GM12892 (cell line): ENCODE measurements around the gene RP9.
A peak's percentile ranks its signal among the peaks of the same experiment; 100 is the strongest.

ENCODE experiments used
- DNase-seq: peaks from one replicate; pipeline ENCODE4 v3.0.0; 2011; ENCODE audit not compliant: insufficient read length
- FAIRE-seq: peaks from 2 replicates; lab custom pipeline; 2011; peaks lifted over from hg19 to GRCh38; lab: Jason Lieb, UNC
- POLR2A ChIP-seq: IDR thresholded peaks from 2 replicates; pipeline ENCODE4 v1.6.1; 2011; ENCODE audit warnings: low read depth, low read length, control low read depth
- POLR2AphosphoS5 ChIP-seq: IDR thresholded peaks from 2 replicates; pipeline ENCODE4 v1.6.1; 2011; ENCODE audit warnings: low read depth, low read length, control low read depth
- TAF1 ChIP-seq: IDR thresholded peaks from 2 replicates; pipeline ENCODE4 v1.6.1; 2011; ENCODE audit warnings: low read depth, mild to moderate bottlenecking, control low read depth, low read length, borderline replicate concordance

RP9 gene

GRCh38 chr7:33075818-33076518 is 33.2 kb downstream of the RP9 start:
- FAIRE-seq (no peak), DNase-seq (no peak)
- no peak for TF ChIP-seq TAF1
- no peak for TF ChIP-seq POLR2A

GRCh38 chr7:33073243-33073642 is 36.0 kb downstream of the RP9 start:
- FAIRE-seq: no peak
- TF ChIP-seq POLR2AphosphoS5 (no peak), TAF1 (no peak), POLR2A (no peak)
- no peak for DNase-seq

- TF ChIP-seq POLR2AphosphoS5 (no peak), TAF1 (no peak), POLR2A (no peak)
- DNase-seq: no peak
- FAIRE-seq: no peak
Measured at GRCh38 chr7:33072471-33072870, 36.7 kb downstream of the RP9 start.

- DNase-seq (no peak), FAIRE-seq (no peak)
- no peak for TF ChIP-seq POLR2A
- no peak for TF ChIP-seq TAF1
Measured at GRCh38 chr7:33070831-33071230, 38.4 kb downstream of the RP9 start.

- TF ChIP-seq TAF1 (no peak), POLR2A (no peak), POLR2AphosphoS5 (no peak)
- FAIRE-seq (no peak), DNase-seq (no peak)
Measured at GRCh38 chr7:33070277-33070676, 38.9 kb downstream of the RP9 start.

- no peak for FAIRE-seq
- DNase-seq: no peak
- TF ChIP-seq POLR2AphosphoS5 (no peak), POLR2A (no peak), TAF1 (no peak)
Measured at GRCh38 chr7:33067921-33068320, 41.3 kb downstream of the RP9 start.

- FAIRE-seq: no peak
- no peak for TF ChIP-seq POLR2A
- no peak for TF ChIP-seq TAF1
- TF ChIP-seq POLR2AphosphoS5: no peak
- no peak for DNase-seq
Measured at GRCh38 chr7:33066771-33067170, 42.4 kb downstream of the RP9 start.

GRCh38 chr7:33065981-33066380 is 43.2 kb downstream of the RP9 start:
- no peak for DNase-seq
- FAIRE-seq: no peak
- TF ChIP-seq TAF1: no peak
- TF ChIP-seq POLR2A: no peak
- TF ChIP-seq POLR2AphosphoS5: no peak

GRCh38 chr7:33062782-33063443 is 46.3 kb downstream of the RP9 start:
- TF ChIP-seq POLR2AphosphoS5: no peak; the same call in 1 of the 2 replicates
- TF ChIP-seq TAF1: peak; percentile 43; the same call in 1 of the 2 replicates
- peak; percentile 42 for TF ChIP-seq POLR2A
- FAIRE-seq (peak; percentile 95), DNase-seq (peak; percentile 85)

GRCh38 chr7:33062023-33062781 is 47.0 kb downstream of the RP9 start, which contains the start of gene NT5C3A:
Gene NT5C3A (minus strand): TSS chr7:33062776. CDS start chr7:33062705, 71 bp downstream.
- peak; percentile 38 for DNase-seq
- FAIRE-seq: no peak

GRCh38 chr7:33061282-33061937 is 47.8 kb downstream of the RP9 start:
- TF ChIP-seq POLR2AphosphoS5: no peak
- TF ChIP-seq TAF1: no peak
- TF ChIP-seq POLR2A: no peak
- no peak for FAIRE-seq
- no peak for DNase-seq

More at GRCh38 chr7:33062023-33062781, 47.0 kb downstream of the RP9 start, which contains the start of gene NT5C3A:
- TF ChIP-seq POLR2A: peak; percentile 63
- no peak for TF ChIP-seq TAF1
- TF ChIP-seq POLR2AphosphoS5: peak; percentile 31; the same call in 1 of the 2 replicates
